H9 (cell line): ENCODE results near the gene ABCA6. TPM values are rescaled to one million over a fixed set of nuclear protein-coding genes. Genes with fewer than 3 reads are reported as not detected.

ENCODE experiments used
- DNase-seq: peaks from one replicate; pipeline ENCODE4 v3.0.0-alpha.2; 2017
- H2AFZ ChIP-seq: one replicate; pipeline ENCODE4 v1.6.1; 2013; ENCODE audit warnings: mild to moderate bottlenecking, low read length, control low read depth, moderate library complexity
- H2AK5ac ChIP-seq: 2 replicates; pipeline ENCODE4 v1.6.1; 2013; ENCODE audit warnings: low read length, control low read depth, mixed read lengths; ENCODE audit not compliant: insufficient read length
- H2BK120ac ChIP-seq: one replicate; pipeline ENCODE4 v1.6.1; 2013; ENCODE audit warnings: low read depth, mild to moderate bottlenecking, low read length, control low read depth, inconsistent platforms; ENCODE audit not compliant: poor library complexity, severe bottlenecking
- H2BK12ac ChIP-seq: 2 replicates; pipeline ENCODE4 v1.6.1; 2013; ENCODE audit warnings: low read length, control low read depth, mixed read lengths, low read depth; ENCODE audit not compliant: insufficient read length
- H2BK15ac ChIP-seq: 2 replicates; pipeline ENCODE4 v1.6.1; 2013; ENCODE audit warnings: low read depth, low read length, control low read depth
- H2BK20ac ChIP-seq: one replicate; pipeline ENCODE4 v1.6.1; 2013; ENCODE audit warnings: low read depth, mild to moderate bottlenecking, low read length, control low read depth, inconsistent platforms; ENCODE audit not compliant: poor library complexity, severe bottlenecking
- H2BK5ac ChIP-seq: 2 replicates; pipeline ENCODE4 v1.6.1; 2013; ENCODE audit warnings: low read length, control low read depth, mixed read lengths; ENCODE audit not compliant: insufficient read length
- H3K14ac ChIP-seq: 2 replicates; pipeline ENCODE4 v1.6.1; 2013; ENCODE audit warnings: low read length, control low read depth; ENCODE audit not compliant: insufficient read depth
- H3K18ac ChIP-seq: 2 replicates; pipeline ENCODE4 v1.6.1; 2013; ENCODE audit warnings: low read depth, mild to moderate bottlenecking, mixed read lengths, low read length, control low read depth; ENCODE audit not compliant: insufficient read length
- H3K23ac ChIP-seq: 2 replicates; pipeline ENCODE4 v1.6.1; 2013; ENCODE audit warnings: low read length, control low read depth, mixed read lengths, low read depth; ENCODE audit not compliant: insufficient read length
- H3K23me2 ChIP-seq: 2 replicates; pipeline ENCODE4 v1.6.1; 2013; ENCODE audit warnings: low read depth, mild to moderate bottlenecking, mixed read lengths, low read length, control low read depth; ENCODE audit not compliant: insufficient read length, poor library complexity, severe bottlenecking
- H3K27ac ChIP-seq: 2 replicates; pipeline ENCODE4 v1.5.1; 2013; ENCODE audit warnings: low read length, control low read depth, mixed read lengths, low read depth; ENCODE audit not compliant: insufficient read length
- H3K27me3 ChIP-seq: 2 replicates; pipeline ENCODE4 v1.6.1; 2013; ENCODE audit warnings: low read length, control low read depth, inconsistent platforms; ENCODE audit not compliant: insufficient read depth
- H3K4ac ChIP-seq: 2 replicates; pipeline ENCODE4 v1.6.1; 2013; ENCODE audit warnings: low read depth, mild to moderate bottlenecking, control low read depth, inconsistent platforms, low read length, moderate library complexity
- H3K4me1 ChIP-seq: 2 replicates; pipeline ENCODE4 v1.6.1; 2013; ENCODE audit warnings: low read length, control low read depth, inconsistent platforms; ENCODE audit not compliant: insufficient read depth
- H3K4me2 ChIP-seq: 2 replicates; pipeline ENCODE4 v1.6.1; 2013; ENCODE audit warnings: low read length, control low read depth, mixed read lengths; ENCODE audit not compliant: insufficient read length, insufficient read depth
- H3K56ac ChIP-seq: 2 replicates; pipeline ENCODE4 v1.6.1; 2013; ENCODE audit warnings: low read depth, mild to moderate bottlenecking, mixed read lengths, low read length, control low read depth; ENCODE audit not compliant: insufficient read length
- H3K79me1 ChIP-seq: 2 replicates; pipeline ENCODE4 v1.6.1; 2013; ENCODE audit warnings: low read depth, mild to moderate bottlenecking, moderate library complexity, low read length, control low read depth, inconsistent platforms; ENCODE audit not compliant: insufficient read depth, poor library complexity, severe bottlenecking
- H3K79me2 ChIP-seq: 2 replicates; pipeline ENCODE4 v1.6.1; 2013; ENCODE audit warnings: low read length, control low read depth, inconsistent platforms; ENCODE audit not compliant: insufficient read depth
- H3K9ac ChIP-seq: 2 replicates; pipeline ENCODE4 v1.6.1; 2013; ENCODE audit warnings: low read length, control low read depth, mixed read lengths; ENCODE audit not compliant: insufficient read length; ENCODE audit errors: extremely low read depth
- H3K9me3 ChIP-seq: one replicate; pipeline ENCODE4 v1.6.1; 2013; ENCODE audit warnings: low read depth, low read length, inconsistent platforms; ENCODE audit not compliant: control insufficient read depth
- H3T11ph ChIP-seq: one replicate; pipeline ENCODE4 v1.6.1; 2013; ENCODE audit warnings: mild to moderate bottlenecking, low read length, control low read depth, inconsistent platforms
- H4K20me1 ChIP-seq: one replicate; pipeline ENCODE4 v1.6.1; 2013; ENCODE audit not compliant: control insufficient read depth, insufficient read length, insufficient read depth
- H4K5ac ChIP-seq: 2 replicates; pipeline ENCODE4 v1.6.1; 2013; ENCODE audit warnings: low read depth, mild to moderate bottlenecking, mixed read lengths, low read length, control low read depth; ENCODE audit not compliant: insufficient read length
- H4K8ac ChIP-seq: replicated peaks from 2 replicates; pipeline ENCODE4 v1.6.1; 2013; ENCODE audit warnings: low read length, control low read depth, mixed read lengths, low read depth; ENCODE audit not compliant: insufficient read length
- H4K91ac ChIP-seq: 2 replicates; pipeline ENCODE4 v1.6.1; 2013; ENCODE audit warnings: low read depth, mild to moderate bottlenecking, moderate library complexity, mixed read lengths, low read length, control low read depth; ENCODE audit not compliant: insufficient read length
- H3K27ac Mint-ChIP-seq, 3 experiments: 2 replicates in 2 of 3; 3 replicates in 1 of 3; pipeline ENCODE4 v1.8.0; 2020 to 2021; ENCODE audit warnings: mixed read lengths in 3 of 3, mild to moderate bottlenecking in 1 of 3, moderate library complexity in 1 of 3
- H3K27me3 Mint-ChIP-seq: 2 replicates; pipeline ENCODE4 v1.8.0; 2021; ENCODE audit warnings: low read depth, mild to moderate bottlenecking, moderate library complexity, mixed read lengths
- H3K36me3 Mint-ChIP-seq, 3 experiments: 2 replicates in 2 of 3; 3 replicates in 1 of 3; pipeline ENCODE4 v1.8.0; 2020 to 2021; ENCODE audit warnings: low read depth in 3 of 3, mixed read lengths in 3 of 3; ENCODE audit not compliant: insufficient read depth in 1 of 3
- H3K4me1 Mint-ChIP-seq, 2 experiments: 2 replicates each; pipeline ENCODE4 v1.8.0; 2020; ENCODE audit warnings: mixed read lengths in 2 of 2
- H3K4me3 Mint-ChIP-seq, 2 experiments: 2 replicates in 1 of 2; 3 replicates in 1 of 2; pipeline ENCODE4 v1.8.0; 2020 to 2021; ENCODE audit warnings: mild to moderate bottlenecking in 2 of 2, mixed read lengths in 2 of 2, moderate library complexity in 1 of 2
- H3K9me3 Mint-ChIP-seq, 2 experiments: 2 replicates in 1 of 2; 3 replicates in 1 of 2; pipeline ENCODE4 v1.8.0; 2020; ENCODE audit warnings: mild to moderate bottlenecking in 2 of 2, mixed read lengths in 2 of 2, moderate library complexity in 1 of 2
- CTCF ChIP-seq: fragments of 200-600 bp; sonication (generic); conservative IDR thresholded peaks from 3 replicates; pipeline ENCODE4 v1.8.0; 2021; ENCODE audit warnings: antibody characterized with exemption, mild to moderate bottlenecking
- WGBS: extraction: QIAGEN DNeasy Blood & Tissue Kit; methylation state at CpG from one replicate; pipeline ENCODE4 v1.1.7; 2013; ENCODE audit warnings: missing lambda C conversion rate, low lambda C conversion rate, mixed read lengths; ENCODE audit not compliant: insufficient read length; ENCODE audit errors: extremely low coverage; 5-methylcytosine and 5-hydroxymethylcytosine counted together
- total RNA-seq: library from RNA; stranded (reverse); gene quantifications from 2 replicates; pipeline ENCODE4 v1.2.1, GENCODE V29; 2021

The ABCA6 gene
- total RNA-seq, 1 experiment from 2014 or later: not detected

GRCh38 chr17:69045646-69046045 lies 96.0 kb downstream of the ABCA6 start:
- DNase-seq: no peak
- no peak overlapping the region for H3K27ac ChIP-seq
- no peak overlapping the region for H2BK12ac ChIP-seq
- H3K14ac ChIP-seq: no peak overlapping the region
- H3K27ac Mint-ChIP-seq: no peak overlapping the region
- no peak overlapping the region for H4K5ac ChIP-seq
- H3K36me3 Mint-ChIP-seq: no peaks in the 10 kb centered on the region
- no peak overlapping the region for H2AFZ ChIP-seq
- no peaks in the 10 kb centered on the region for H4K20me1 ChIP-seq
- H2BK20ac ChIP-seq: no peak overlapping the region
- no peak overlapping the region for H3K4me3 Mint-ChIP-seq
- H2BK5ac ChIP-seq: no peak overlapping the region
- no peaks in the 10 kb centered on the region for H3K27me3 Mint-ChIP-seq
- H3K9me3 ChIP-seq: no peaks in the 10 kb centered on the region
- no CpG with 5 or more reads among the region's 2 CpGs for whole genome bisulfite sequencing
- H3K79me2 ChIP-seq: no peaks in the 10 kb centered on the region
- H2BK15ac ChIP-seq: no peak overlapping the region
- TF ChIP-seq CTCF: no peak
- H3K56ac ChIP-seq: no peak overlapping the region
- no peaks in the 10 kb centered on the region for H3K9me3 Mint-ChIP-seq
- no peaks in the 10 kb centered on the region for H3K4me1 Mint-ChIP-seq
- no peak overlapping the region for H3T11ph ChIP-seq
- no peak overlapping the region for H2BK120ac ChIP-seq
- no peak overlapping the region for H3K18ac ChIP-seq
- no peaks in the 10 kb centered on the region for H3K23me2 ChIP-seq
- no peak overlapping the region for H4K91ac ChIP-seq
- no peak overlapping the region for H3K23ac ChIP-seq
- H3K4me1 ChIP-seq: no peaks in the 10 kb centered on the region
- no peak overlapping the region for H4K8ac ChIP-seq
- no peaks in the 10 kb centered on the region for H3K79me1 ChIP-seq
- H3K4ac ChIP-seq: no peak overlapping the region
- no peak overlapping the region for H3K4me2 ChIP-seq
- H3K9ac ChIP-seq: no peak overlapping the region
- no peak overlapping the region for H2AK5ac ChIP-seq
- no peaks in the 10 kb centered on the region for H3K27me3 ChIP-seq
